GM18526 (cell line): ENCODE results near the gene HRH2.

Experiments
- POLR2A ChIP-seq: IDR thresholded peaks from 3 replicates; pipeline ENCODE4 v1.6.1; 2011; ENCODE audit not compliant: insufficient read length; ENCODE audit errors: extremely low read depth

Gene HRH2

DNA sequence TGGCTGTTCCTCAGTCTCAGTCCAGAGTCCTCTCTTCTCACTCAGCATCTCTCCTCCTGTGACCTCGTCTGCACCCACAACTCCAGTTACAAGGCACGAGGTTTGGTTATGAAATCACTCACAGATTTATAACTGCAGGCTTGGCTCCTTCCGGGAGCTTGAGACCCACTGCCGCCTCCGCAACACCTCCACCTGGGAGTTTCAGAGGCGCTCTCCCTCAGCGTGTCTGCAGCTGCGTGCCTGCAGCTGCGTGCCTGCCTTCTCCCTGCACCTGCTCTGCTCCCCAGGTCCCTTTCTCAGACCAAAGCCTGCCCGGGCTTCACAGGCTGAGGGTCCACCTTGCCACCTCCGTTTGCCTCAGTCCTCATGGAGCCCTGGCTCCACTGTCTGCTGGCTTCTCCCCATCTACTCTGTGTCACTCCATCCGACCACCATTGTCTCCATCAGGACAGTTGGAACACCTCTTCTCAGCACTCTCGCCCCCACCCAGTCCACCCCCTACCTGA is 51.5 kb downstream of the HRH2 start:
- no peak for TF ChIP-seq POLR2A

DNA sequence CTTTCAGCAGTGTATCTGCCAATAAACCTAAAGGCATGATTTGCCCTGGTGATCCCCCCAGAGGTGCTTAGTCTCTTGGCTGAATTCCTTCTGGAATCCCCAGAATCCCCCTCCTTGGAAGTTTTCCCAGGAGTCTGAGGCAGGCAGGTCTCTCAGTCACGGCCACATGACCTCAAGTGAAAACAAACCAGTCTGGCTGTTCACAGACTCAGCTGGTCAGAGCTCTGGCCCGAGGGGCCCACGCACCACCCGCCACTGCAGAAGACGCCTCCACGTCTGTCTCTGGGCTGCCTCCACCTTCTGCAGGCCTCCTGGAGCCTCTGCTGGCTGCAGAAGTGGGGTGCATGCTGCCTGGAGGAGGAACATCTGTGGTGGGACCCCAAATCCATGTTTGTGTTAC is 52.5 kb downstream of the HRH2 start:
- TF ChIP-seq POLR2A, result no peak

DNA sequence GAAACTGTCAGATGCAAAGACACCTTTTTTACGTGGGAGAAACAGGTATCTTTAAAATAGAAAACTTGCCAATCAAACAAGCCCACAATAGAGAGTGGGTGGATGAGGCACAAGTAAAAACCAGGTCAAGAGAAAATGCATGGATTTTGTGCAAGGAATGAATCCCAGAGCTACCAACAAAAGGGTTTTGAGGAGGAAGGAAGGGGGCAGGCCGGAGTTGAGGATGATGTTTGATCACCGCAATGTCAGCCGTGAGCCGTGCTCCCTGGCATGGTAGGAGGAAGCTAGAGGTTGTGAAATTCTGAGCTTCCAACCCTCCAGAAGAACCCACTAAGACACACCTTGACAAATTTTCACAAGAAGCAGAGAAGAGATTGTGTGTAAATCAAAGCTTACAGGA is 53.2 kb downstream of the HRH2 start:
- TF ChIP-seq POLR2A, result no peak

DNA sequence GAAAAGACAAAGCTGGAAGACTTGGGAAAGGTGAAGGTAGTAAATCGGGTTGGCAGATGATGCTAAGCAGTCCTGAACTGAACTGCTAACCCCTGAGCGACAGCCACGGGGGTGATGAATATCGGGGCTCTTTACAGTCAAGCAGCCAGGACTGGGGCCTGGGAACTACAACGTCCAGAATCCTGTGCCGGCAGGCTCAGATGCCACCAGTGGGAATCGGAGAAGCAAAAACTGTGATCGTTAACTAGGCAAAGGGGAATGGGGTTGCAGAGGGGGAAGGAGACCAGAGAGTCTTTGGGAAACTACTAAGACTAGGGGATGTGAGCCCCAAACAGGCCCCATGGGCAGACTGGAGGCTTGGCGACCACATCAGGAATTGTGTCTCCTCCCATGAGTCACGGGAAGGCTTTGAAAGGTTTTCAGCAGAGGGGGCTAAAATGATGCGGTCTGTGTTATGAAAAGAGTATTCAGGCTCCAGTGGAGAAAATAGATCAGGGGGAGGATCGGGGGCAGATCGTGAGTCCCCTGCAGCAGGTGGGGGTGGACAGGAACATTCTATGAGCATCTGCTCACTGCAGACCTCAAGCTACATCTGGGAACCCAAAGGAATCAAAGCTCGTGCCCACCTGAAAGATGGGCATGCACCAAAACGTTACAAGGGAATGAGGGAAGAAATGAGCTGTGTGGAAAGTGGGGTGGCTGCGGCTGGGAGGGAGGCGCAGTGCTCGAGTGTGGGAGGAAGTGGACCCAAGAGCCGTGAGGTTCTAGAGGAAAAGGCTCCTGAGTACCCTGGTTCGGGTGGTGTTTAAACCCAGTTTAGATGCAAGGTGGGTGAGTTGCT is 53.8 kb downstream of the HRH2 start:
- no peak for TF ChIP-seq POLR2A

DNA sequence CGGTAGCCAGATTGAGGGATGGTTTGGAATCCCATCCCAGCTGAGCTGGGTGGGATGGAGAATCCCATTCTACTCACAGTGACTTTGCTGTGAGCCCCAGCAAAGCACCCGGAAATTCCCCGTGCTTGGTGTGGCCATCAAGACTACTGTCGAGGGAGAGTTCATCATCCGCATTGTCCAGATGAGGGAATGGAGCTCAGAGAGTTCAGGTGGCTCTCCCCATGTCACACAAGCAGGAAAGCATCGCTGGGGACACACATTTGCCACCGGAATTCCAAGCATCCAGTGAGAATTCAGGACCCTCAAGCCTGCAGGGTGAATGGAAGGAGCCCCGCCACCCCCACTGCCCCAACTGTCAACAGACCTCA is 54.4 kb downstream of the HRH2 start:
- TF ChIP-seq POLR2A, result no peak

DNA sequence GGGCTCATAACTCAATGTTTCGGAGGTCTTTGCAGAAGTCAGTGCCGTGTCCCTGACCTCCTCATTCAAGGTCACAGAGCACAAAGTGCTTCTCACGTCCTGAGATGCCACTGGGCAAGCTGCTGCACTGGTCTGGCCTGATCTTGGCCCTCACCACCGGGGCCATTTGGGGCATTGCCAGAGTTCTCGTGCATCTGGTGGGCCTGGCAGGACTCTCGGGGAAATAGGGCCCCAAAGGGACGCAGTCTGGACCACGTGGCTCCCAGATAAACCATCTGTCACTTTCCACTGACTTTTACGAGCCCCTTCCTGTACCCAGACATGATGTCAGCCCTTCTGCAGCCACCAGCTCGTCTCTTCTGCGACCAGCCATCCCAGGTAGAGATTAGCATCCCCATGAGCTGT is 54.8 kb downstream of the HRH2 start:
- no peak for TF ChIP-seq POLR2A

DNA sequence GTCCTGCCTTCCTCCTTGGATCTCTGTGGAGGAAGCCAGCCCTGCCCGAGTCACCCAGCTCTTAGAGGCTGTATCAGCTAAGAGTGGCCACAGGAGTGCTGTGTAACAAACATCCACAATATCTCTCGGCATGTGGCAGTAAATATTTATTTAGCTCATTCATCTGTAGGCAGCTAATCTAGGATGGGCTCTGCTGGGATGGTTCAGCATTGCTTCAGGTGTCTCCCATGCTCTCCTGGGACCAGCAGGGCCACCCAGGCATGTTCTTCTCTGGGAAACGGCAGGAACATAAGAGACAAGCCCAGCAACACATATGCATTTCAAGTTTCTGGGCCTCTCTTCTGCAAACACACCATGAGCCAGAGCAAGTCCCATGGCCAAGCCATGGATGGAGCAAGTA is 56.1 kb downstream of the HRH2 start:
- no peak for TF ChIP-seq POLR2A

DNA sequence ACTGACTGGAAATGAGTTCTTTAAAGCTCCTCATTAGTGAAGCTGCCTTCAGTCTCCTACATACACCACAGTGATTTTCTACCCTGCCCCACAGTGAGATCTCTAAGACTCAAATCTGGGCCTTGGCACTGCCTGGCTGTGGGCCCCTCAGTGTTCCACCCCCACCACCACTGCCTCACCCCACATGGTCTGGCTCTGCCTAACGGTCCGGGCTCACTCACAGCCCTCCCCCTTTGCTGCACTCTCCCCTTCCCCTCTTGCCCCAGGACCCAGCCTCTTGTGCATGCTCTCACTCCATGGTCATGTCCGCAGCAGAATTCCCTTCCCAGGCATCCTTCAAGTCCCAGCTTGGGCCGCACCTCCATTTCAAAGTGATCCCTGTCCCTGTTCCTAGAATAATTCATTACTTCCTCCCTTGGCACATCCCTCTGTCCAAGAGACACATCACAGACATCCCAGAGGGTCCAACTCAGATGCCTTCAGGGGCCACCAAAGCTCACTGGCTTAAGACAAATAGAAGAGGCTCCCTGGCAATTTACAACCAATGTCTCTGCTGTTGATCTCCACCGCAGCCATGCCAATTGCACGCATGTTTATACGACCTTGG is 56.7 kb downstream of the HRH2 start:
- no peak for TF ChIP-seq POLR2A

DNA sequence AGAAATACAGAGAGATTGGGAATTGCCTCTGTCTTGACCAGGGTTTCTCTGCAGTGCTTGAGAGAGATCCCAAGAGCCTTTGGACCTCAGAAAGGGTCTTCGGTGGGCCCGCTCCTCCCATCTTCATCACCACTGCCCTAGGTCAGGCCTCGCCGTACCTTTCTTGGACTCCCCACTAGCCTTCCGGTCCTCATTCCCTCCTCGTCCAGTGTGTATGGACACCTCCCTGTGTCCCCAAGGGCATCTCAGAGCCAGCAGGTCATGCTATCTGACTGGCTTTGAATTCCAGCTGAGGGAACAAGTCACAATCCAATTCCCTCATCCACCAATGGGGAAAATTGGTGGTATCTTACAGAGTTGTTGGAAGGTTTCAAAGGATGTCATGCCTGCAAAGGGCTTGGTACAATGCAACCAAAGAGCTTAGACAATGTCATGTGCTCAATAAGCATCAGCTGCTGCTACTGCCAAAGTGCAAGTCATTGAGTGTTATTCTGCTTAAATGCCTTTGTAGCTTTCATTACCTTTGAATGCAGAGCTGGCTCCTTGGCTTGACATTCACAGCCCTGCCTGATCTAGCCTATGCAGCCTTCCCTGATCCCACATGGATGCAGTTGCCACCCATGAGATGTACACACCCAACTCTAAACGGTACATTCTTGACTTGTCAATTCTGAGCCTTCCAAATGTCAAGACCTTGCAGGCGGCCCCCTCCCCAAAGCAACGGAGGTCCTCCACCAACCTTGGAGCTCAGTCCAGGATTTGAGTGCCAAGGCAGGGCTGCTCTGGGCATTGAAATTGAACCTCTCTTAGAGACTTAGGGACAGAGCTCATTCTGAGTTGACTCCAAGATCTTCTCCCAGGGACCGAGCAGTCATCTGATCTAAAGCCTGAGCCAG is 58.0 kb downstream of the HRH2 start:
- TF ChIP-seq POLR2A, result no peak

DNA sequence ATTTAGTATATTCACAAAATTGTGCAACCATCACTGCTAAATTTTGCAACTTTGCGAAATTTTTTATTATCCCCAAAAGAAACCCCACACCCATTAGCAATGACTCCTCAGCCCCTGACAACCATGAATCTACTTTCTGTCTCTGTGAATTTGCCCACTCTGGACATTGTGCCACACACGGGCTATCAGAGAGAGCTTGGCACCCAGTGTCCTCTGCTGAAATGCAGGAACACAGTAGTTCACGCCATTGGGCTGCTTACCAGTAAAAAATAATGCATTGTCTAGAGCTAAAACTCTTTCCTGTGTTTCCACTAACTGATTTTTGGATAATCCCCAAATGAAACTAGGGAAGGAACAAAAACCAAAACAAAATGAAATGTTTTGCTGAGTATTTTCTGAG is 60.0 kb downstream of the HRH2 start:
- TF ChIP-seq POLR2A, result no peak

DNA sequence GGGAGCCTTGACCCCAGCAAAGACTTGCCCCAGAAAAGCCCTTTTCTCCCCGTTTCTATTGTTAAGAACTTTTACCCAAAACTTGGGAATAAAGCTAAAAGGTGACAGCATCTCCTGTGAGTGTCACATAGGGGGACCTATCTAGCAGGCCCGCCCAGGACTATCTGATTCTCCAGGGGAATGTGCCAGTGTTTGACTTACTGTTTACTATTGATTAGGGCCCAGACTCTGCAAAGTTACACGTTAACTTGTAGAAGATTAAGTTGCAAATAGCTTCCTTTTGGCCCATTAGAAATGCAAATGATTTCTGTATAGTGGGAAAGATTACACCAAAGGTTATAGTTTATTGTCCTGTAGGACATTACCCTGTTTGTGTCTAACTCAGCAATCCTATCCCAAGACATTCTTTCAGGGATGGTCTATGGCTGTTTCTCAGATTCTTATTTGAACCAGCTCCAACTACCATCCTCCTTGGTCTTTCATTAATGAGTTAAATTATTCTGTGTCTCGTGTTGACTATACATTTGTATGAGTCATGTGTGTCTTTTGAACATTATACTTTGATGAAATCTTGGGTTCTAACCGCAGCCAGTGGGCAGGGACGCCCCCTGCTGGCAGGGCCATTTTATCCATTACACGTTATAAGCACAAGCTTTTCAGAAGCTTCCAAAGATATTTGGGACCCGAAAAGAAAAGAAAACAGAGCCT is 60.7 kb downstream of the HRH2 start:
- no peak for TF ChIP-seq POLR2A

DNA sequence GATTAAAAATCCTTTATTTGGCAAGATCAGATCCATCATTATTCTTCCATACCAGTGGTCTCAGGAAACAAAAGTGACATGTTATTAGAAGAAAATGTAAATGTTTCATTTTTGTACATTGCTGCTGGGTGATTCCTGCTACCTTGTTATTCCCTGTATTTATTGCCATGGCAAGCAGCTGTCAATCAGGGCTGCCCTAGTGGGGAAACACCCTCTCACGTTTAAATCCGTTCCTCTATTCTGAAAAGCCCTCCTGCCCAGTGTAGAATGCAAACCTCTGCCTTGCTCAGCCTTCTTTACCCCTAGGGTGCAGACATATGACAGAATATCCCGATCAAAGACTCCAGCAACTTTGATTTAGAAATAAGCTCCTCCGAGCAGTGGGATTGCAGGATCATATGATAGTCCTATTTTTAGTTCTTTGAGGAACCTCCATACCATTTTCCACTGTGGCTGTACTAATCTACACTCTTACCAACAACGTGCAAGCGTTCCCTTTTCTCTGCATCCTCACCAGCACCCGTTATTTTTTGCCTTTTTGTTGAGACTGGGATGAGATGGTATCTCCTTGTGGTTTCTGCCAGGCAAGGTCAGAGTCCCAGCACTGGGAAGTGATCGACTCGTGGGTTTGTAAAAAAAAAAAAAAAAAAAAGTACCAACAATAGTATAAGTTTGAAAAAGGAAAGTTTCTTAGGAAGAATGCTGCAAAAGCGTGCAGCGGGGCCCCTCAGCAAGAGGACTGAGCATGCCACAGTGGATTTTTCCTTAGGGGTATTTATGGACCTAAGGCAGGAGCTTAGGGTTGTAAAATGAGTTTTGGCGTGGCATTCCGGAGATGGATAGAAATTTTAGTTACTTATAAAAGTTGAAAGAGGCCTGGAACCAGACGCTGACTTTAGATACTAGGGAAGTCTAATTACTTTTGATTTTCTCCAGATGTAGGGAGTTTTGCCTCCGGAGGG is 66.7 kb downstream of the HRH2 start:
- no peak for TF ChIP-seq POLR2A

DNA sequence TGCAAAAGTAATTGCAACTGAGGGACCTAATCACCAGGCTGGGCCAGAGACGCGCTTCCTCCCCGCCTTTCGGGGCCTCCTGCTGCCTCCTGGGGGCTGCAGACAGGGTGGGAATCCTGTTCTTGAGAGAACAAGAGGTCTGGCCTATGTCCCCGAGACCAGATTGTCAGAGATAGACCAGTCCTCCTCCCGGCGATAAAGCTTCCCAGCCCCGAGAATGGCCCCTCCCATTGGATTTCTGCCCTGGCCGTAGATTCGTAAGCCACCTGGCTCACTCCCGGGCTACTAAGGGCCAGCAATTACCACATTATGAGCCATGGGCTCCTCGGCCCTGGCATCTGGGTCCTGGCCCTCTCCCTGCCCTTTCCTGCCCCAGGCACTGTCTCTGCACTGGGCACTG is 70.4 kb downstream of the HRH2 start:
- no peak for TF ChIP-seq POLR2A
